Limb (tissue), 2 donors: Measurements from ENCODE around the gene SSBP3.

Source experiments
- DNase-seq, 2 donors: peaks; one replicate each; pipeline ENCODE4 v3.0.0-alpha.2; 2016; ENCODE audit errors: extremely low spot score in 2 of 2

Gene SSBP3

GRCh38 chr1:54186056-54186455, 220.1 kb downstream of the SSBP3 start:
- no peak for DNase-seq

GRCh38 chr1:54180701-54181360, 225.4 kb downstream of the SSBP3 start:
- DNase-seq = no peak

- DNase-seq = no peak
Observed at GRCh38 chr1:54178296-54179070, 227.7 kb downstream of the SSBP3 start.

GRCh38 chr1:54177726-54178125, 228.5 kb downstream of the SSBP3 start:
- no peak for DNase-seq

GRCh38 chr1:54176621-54177327, 229.4 kb downstream of the SSBP3 start:
- no peak for DNase-seq
